Measurements from ENCODE around the gene GPR176.

- TF ChIP-seq, protein P1, sequence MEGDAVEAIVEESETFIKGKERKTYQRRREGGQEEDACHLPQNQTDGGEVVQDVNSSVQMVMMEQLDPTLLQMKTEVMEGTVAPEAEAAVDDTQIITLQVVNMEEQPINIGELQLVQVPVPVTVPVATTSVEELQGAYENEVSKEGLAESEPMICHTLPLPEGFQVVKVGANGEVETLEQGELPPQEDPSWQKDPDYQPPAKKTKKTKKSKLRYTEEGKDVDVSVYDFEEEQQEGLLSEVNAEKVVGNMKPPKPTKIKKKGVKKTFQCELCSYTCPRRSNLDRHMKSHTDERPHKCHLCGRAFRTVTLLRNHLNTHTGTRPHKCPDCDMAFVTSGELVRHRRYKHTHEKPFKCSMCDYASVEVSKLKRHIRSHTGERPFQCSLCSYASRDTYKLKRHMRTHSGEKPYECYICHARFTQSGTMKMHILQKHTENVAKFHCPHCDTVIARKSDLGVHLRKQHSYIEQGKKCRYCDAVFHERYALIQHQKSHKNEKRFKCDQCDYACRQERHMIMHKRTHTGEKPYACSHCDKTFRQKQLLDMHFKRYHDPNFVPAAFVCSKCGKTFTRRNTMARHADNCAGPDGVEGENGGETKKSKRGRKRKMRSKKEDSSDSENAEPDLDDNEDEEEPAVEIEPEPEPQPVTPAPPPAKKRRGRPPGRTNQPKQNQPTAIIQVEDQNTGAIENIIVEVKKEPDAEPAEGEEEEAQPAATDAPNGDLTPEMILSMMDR (IDR thresholded peaks at IDR 0.05): no peak
- TF ChIP-seq POLR2A (IDR thresholded peaks at IDR 0.05): no peak
These were observed 152.1 kb downstream of the GPR176 start for GRCh38 chr15:39767921-39768320.
